Measurements from ENCODE around the gene CEP164. TPM values are rescaled to one million over a fixed set of nuclear protein-coding genes. Genes with fewer than 3 reads are reported as not detected.
A peak's percentile ranks its signal among the peaks of the same experiment; 100 is the strongest.
"Not testable (repeated sequence)": the region's sequence is repeated elsewhere in the genome, so short reads cannot be mapped to it uniquely, and the experiment has no call there.

Gene CEP164
- total RNA-seq, 1 donor from 2014 or later, result 28.8 TPM

DNA sequence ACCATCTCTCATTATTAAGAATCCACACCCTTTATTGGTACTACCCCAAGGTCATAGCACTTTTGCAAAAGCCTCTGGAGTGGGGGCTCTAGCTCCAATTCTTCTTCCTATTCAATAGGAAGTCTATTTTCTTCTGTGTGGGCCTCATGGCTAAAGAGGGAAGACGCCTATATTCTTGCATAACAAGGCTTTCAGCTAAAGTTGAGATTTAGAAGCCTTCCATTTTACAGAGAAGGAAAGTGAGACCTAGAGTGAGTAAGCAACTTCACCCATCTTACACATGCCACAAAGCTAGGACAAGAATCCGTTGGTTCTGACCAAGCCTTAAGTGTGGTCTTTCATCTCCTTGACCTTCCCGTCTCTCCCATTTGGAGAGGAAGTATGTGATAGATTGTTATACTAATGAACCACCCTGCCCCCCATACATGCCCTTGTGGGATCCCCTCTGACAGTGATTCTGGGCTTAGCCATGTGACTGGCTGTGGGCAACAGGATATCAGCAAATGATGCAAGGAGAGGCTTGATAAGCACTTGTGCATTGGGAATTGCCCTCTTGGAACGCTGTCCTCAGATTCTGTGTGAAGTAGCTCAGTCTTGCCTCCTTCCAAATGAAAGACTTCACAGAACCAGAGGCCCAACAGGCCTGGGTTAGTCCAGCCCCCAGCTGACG, 23.9 kb upstream of the CEP164 start:
- no peak for DNase-seq (ENCODE audit: low read depth, low spot score)

DNA sequence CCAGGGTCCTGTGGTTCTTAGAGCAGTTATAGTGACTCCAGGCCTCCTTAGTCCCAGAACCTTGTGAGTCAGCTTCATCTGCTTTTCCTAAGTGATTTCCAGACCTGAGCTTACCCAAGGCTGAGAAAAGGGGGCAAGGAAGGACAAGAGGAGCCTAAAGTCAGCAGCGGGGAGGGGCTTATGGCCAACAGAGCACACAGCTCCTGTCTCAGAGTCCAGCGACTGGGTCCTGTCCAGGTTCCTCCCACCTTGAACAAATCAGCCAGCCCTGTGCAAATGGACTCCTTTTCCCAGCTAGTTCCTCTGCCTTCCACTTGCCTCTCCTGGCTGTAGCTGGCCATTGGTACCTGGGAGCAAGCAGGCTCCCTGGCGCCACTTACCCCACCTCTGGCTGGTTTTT, 22.5 kb upstream of the CEP164 start:
- DNase-seq (ENCODE audit: low read depth, low spot score), result no peak

DNA sequence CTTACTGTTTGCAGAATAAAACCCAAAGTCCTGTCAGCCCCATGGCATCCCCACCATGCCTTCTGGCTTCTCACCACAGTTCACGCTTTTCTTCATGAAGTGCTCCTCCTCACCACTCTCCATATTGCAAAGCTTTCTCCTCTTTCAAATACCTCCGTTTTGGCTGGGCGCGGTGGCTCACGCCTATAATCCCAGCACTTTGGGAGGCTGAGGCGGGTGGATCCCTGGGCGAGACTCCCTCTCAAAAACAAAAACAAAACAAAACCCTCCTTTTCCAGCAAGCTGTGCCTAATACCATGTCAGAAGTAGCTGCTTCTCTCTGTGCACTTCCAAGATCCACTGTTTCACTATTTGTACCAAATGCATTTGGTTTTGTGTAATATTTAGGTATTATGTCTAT, 18.3 kb upstream of the CEP164 start:
- DNase-seq (ENCODE audit: low read depth, low spot score), result no peak

DNA sequence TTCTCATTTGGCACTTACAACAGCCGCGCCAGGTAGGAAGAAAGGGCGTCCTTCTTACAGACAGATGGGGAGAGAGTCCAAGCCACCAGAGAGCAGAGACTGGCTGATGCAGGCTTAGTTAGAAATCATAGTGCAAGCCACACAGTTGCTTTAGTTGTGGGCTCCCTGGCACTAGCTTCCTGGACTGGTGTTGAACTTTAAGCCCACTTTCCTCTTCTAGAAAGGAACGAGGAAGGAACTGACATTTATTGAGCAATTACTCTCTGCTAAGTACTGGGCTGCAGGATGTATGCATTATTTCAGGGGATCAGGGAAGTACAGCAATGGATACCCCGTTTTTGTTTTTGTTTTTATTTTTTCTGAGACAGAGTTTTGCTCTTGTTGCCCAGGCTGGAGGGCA, 14.6 kb upstream of the CEP164 start:
- DNase-seq (ENCODE audit: low read depth, low spot score), result no peak

DNA sequence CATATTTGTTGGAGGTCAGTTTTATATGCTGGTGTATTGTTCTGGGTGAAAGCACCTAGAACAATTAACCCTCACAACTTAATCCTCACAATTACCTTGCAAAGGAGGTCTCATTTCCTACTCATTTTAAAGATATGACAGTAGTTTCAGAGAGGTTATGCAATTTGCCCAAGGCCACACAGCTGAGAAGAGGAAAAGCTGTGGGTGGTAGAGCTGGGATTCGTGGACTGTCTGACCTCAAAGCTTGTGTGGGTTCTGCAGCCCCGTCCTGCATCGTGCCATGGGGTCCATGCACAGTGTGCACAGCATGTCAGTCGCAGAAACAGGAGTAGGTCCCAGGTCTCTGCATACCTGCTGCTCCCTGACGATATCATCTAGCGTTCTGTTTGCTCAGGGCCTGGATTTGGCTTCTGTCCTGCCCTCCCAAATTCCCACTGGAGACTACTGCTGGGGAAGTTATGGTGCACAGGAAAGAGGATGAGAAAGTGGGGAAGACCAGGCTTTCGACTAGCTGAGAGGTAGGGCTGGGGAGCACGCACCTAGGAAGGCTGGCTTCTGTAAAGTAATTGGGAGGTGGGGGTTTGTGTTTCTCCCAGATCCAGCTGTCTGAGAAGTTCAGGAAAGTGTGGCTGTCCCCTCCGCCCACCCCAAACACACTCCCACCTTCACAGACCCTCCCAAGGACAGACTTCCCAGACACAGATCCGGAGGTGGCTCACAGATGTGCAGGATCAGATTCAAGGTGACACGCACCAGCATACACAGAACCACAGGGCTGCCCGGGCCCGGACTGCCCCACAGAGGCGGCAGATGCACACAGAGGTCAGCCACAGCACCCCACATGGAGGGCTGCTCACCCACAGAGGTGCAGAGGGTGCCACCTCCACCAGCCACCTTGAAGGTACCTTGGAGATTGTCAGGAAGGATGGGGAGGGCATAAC, 13.6 kb upstream of the CEP164 start:
- DNase-seq (ENCODE audit: low read depth, low spot score), result no peak

DNA sequence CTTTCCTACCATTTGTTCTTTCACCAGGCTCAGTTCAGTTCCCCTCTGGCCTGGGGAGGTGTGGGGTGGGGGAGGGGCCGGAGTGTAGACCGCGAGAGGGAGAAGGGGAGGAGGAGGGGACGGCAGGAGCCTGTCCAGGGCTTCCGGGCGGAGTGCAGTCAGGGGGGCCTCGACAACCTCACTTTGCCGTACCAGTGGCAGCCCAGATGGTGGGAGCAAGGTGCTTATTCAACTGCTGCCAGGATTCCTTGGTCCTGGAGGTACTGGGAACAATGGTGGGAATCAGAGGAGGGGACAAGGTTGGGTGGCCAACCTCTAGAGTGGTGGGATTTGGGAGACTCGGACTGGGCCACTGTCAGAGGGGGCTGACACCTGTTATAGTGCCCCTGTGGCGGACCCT, 12.8 kb upstream of the CEP164 start:
- DNase-seq (ENCODE audit: low read depth, low spot score), result no peak

DNA sequence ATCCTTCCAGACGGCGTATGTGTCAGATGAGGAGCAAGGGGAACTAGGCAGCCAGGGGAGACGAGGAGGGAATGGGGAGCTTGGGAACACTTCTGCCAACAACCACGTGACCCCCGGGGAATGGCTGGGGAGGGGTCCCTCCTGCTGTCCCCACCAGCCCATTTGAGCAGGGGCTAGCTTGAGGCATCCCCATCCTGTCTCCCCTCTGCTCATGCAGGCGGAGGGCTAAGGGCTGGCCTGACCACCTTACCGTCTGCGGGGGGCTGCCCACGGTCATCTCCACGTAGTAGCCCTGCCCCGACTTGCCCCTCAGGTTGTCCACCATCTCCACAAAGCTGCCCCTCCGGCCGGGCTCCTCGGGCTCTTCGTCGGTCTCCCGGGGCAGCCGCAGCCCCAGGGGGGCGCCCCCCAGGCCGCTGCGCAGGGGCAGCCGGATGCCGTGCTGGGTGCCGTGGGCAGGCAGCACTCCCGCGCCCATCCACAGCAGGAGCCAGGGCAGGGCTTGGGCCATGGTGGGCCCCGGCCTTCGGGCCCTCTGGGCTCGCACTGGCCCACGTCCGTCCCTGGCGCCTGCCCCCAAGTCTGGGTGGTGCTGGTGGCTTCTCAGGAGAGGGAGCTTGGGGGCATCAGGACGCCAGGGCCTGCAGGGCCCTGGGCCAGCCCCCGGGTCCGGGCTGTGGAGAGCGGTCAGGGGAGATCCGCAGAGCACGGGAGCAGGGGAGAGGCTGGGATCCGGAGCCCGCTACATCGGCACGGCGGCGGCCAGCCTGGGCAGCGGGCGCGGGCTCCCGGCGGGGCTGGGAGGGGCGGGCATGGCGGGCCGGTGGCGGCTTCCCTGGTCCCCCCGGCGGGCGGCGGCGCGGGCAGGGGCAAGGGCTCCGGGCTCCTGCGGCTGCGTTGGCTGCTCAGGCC, 12.1 kb upstream of the CEP164 start:
- DNase-seq (ENCODE audit: low read depth, low spot score), result no peak

DNA sequence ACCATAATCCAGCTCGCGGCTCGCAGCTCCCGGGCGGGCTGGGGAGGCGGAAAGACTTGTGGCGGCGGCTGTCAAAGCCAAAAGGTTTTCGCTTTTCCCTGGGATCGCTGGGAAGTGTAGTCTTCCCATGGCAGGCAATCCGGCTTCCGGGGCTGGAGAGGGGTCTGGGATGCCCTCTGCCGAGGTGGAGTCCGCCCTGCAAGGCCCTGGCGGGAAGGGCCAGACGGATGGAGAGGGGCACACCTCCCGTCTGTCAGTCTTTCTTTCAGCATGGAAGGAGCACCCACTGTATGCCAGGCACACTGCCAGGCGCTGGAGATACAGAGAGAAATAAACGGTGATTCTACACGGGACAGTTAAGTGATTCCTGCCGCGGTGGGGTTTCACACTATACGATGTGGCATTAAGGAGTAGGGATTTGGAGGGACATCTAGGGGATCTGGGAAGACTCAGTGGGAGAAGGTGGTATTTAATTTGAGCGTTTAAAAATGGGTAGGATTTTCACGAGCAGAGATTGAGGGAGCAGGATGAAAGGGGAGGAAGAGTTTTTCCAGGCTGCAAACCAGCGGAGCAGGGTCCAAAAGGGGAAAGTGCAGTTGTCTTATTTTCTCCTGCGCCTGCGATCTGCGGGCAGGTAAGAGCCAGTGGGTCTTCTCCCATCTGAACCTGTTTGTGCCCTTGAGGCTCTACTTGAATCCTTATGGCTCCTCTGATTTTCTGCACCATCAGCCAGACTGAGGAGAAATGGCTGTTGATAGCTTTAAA, 11.3 kb upstream of the CEP164 start, which contains the start of gene BACE1:
Gene BACE1 (minus strand): TSS at position 60 of the 765 bp plus-strand sequence. CDS start 461 bp downstream, outside the sequence.
- peak; percentile 44 for DNase-seq (ENCODE audit: low read depth, low spot score)

DNA sequence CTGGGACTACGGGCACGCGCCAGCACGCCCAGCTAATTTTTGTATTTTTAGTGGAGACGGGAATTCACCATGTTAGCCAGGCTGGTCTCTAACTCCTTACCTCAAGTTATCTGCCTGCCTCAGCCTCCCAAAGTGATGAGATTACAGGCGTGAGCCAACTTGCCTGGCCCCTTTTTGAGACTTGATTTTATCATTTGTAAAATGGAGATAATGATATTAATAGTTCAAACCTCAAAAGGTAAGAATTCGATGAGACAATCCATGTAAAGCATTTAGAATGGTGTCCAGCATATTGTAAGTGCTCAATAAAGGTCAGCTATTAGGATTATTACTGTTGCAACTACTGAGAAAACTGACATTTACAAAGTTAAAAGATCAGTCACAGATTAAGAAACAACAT, 8.9 kb upstream of the CEP164 start:
- no peak for DNase-seq (ENCODE audit: low read depth, low spot score)

DNA sequence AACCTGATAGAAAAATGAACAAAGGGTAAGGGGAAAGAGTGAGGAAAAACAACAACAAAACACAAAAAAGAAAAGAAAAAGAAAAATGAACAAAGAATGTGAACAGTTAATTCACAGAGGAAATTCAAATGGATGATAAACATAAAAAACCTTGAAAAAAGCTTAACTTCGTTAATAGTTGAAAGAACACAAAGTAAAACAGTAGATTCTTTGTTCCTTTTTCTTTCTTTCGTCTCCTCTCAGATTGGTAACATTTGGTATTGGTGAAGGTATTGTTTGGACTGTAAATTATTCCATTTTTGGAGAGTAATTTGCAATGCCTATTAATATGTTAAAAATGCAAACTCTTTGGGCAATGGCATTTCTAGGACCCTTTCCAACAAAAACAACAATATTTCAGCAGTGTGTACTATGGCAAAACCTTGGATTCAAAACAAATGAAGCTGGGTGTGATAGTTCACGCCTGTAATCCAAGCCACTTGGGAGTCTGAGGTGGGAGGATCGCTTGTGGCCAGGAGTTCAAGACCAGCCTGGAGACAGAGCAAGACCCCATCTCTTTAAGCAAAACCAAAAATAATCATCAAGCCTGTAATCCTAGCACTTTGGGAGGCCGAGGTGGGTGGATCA, 8.3 kb upstream of the CEP164 start:
- peak; percentile 22 for DNase-seq (ENCODE audit: low read depth, low spot score)

DNA sequence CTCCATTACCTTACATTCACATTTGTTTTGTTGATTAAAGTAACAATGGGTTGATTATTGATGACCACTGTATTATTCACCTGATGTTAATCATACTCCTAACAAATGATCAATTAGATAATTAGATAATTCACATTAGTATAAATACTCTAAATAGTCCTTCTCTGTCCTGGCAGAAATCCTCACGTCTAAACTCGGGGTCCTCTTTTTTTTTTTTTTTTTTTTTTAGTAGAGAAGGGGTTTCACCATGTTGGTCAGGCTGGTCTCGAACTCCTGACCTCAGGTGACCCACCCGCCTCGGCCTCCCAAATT, 443 bp upstream of the CEP164 start:
- not testable (repeated sequence) for DNase-seq (ENCODE audit: low read depth, low spot score)

DNA sequence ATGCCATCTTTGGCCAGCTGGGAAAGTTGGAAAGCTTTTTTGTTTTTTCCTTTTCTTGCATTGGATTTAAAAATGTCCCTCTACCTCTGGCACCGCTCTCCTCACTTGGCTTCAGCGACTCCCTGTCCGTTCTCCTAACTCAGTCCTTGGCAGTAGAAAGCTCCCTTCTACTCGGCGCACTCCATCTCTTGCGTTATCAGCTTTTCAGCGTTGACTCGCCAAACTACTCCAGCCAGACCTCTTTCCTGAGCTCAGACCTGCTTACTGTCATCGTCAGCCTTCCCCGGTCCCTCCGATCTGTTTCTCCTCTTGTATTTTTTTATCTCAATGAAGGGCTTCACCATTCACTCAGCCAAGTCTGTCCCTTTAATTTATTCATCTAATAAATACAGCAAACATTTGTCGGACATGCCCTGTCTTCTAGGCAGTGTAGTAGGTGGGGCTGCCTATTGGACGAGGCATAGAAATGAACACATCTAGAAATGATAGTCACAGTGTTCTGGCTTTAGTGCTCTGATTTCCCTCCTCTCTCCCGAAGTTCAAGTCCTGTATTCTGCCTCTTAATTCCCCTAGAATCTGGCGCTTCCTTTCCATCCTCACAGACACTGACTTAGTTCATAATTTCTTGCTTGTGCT, 839 bp downstream of the CEP164 start:
- DNase-seq (ENCODE audit: low read depth, low spot score), result no peak

DNA sequence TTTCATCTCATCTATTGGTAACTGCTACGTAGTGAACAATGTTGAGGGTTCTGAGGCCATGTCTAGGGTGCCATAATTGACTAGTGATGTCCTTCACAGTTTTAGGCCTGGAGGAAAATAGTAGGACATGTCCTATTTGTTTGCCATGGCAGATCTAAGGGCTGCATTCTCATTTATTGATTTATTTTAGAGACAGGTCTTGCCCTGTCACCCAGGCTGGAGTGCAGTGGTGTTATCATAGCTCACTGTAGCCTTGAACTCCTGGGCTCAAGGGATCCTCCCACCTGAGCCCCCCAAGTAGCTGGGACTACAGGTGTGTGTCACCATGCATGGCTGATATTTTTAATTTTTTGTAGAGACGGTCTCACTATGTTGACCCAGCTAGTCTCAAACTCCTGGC, 5.2 kb downstream of the CEP164 start:
- no peak for DNase-seq (ENCODE audit: low read depth, low spot score)

DNA sequence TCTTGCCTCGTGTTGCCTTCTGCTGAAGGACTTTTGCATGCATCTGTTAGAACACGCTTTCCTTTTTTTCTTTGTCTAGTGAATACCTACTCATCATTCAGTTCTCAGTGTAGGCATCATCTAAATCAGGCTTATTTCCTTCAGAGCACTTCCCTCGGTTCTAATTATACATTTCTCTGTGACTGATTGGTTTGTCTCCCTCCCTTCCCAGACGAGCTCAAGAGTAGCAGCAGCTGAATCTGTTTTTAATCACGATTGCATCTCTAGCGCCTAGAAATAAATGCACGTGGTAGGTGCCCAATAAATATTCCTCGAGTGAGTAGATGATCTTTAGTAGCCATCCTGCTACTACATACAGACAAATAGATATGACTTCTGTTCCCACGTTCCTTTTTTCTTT, 6.3 kb downstream of the CEP164 start:
- no peak for DNase-seq (ENCODE audit: low read depth, low spot score)

DNA sequence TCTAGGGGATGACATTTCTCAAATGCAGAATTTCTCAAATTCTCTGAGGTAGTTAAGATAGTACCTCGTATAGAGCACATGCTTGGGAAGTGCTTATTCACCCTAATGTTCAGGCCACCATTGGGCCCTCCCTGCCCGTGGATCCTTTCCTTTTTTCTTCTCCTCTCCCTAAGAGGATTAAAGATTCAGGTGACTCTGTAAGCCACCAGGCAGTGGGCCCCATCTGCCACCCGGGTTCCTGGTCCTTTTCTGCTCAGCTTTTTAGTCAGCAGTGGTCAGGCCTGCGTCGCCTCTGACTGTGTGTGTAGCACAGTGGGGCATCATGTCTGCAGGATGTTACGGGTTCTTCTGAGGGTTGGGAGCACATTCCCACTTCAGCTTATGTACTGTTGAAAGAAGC, 7.2 kb downstream of the CEP164 start:
- no peak for DNase-seq (ENCODE audit: low read depth, low spot score)

DNA sequence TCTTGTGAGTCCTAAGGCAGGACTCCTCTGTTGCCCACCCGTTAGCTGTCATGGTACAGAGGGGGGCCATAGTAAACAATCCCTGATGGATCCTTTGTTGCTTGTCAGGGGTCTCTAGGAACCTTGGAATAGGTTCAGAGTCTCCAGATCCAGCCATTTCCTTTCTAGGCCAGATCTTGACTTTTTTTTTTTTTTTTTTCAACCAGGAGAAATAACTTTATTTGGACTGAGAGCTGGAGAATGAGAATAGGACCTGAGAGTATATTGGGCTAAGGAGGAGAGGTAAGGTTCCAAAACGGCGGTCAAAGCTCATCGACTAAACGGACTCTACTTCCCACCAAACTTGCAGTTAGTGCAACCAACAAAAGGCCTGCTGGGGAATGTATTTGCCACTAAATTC, 7.7 kb downstream of the CEP164 start:
- DNase-seq (ENCODE audit: low read depth, low spot score), result no peak

DNA sequence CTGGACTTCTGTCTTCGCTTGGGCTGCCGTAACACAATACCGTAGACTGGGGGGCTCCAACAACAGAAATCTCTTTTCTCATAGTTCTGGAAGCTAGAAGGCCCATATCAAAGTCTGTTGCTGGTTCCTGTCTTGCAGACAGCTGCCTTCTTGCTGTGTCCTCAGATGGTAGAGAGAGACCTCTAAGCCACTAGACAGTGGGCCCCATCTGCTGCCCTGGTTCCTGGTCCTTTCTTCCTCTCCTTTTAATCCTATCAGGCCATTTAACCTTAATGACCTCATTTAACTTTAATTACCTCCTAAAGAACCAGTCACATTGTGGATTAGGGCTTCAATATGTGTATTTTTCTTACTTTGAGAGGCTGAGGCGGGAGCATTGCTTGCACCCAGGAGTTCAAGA, 9.4 kb downstream of the CEP164 start:
- no peak for DNase-seq (ENCODE audit: low read depth, low spot score)

DNA sequence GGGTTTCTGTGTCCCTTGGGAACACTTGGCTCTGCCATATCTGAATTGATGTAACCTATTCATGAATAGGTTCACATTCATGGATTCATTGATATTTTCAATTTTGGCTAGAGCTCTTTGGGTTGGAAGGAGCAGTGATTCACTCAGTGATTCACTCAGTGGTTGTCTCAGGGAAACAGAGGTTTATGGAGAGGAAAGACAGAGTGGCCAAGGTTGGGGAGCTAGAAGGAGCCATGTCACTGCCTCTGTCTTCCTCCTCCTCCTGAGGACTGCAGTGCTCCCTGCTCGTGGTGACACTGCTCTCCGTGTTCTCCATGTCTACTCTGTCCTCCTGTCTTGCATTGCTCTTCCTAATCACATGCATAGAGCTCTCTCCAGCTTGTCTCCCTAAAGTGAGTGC, 17.4 kb downstream of the CEP164 start:
- DNase-seq (ENCODE audit: low read depth, low spot score), result no peak

DNA sequence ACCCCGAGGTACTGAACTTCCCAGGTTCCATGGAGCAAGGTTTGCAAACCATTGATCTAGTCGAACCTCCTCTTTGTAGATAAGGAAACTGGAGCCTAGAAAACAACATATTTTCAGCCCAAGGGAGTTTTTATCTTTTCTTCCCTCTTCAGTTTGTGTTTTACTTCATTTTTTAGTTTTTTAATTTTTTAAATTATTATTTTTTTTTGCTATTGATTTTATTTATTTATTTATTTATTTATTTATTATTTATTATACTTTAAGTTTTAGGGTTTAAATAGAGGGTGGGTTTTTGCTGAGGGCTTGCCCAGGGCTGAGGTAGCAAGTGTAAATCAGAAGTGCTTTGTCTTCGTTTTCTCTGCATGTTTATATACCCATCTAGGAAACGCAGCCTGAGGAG, 26.9 kb downstream of the CEP164 start:
- DNase-seq (ENCODE audit: low read depth, low spot score), result no peak
